Right lobe of liver (tissue), 6 donors: Measurements from ENCODE around the gene C3. TPM values are rescaled to one million over a fixed set of nuclear protein-coding genes. Genes with fewer than 3 reads are reported as not detected.
A peak's percentile ranks its signal among the peaks of the same experiment; 100 is the strongest.

ENCODE experiments used
- ATAC-seq, 4 donors: fragments of 200-7000 bp; cut with Tn5 transposase; one replicate each; pipeline ENCODE4 v1.9.1; 2020; ENCODE audit warnings: mild to moderate bottlenecking in 4 of 4, moderate library complexity in 4 of 4
- DNase-seq, 3 donors: peaks; one replicate each; pipeline ENCODE4 v3.0.0-alpha.2; 2020
- H3K27ac ChIP-seq, 3 donors: fragments of 200-600 bp; one replicate each; pipeline ENCODE4 v1.8.0; 2022
- H3K27me3 ChIP-seq, 2 donors: fragments of 200-600 bp; one replicate each; pipeline ENCODE4 v1.8.0; 2022
- H3K36me3 ChIP-seq, 4 donors: fragments of 200-600 bp; sonication (generic) in 1 of 4; one replicate each; pipeline versions ENCODE4 v1.5.1 to v1.8.0; 2017 to 2022; ENCODE audit warnings: control low read depth in 1 of 4
- H3K4me1 ChIP-seq, 4 donors: fragments of 200-600 bp; sonication (generic) in 1 of 4; one replicate each; pipeline versions ENCODE4 v1.5.1 to v1.8.0; 2017 to 2022; ENCODE audit warnings: control low read depth in 1 of 4
- H3K4me3 ChIP-seq, 3 donors: fragments of 200-600 bp; one replicate each; pipeline ENCODE4 v1.8.0; 2022
- H3K9me3 ChIP-seq, 4 donors: fragments of 200-600 bp; sonication (generic) in 1 of 4; one replicate each; pipeline versions ENCODE4 v1.5.1 to v1.8.0; 2017 to 2022; ENCODE audit warnings: control low read depth in 1 of 4
- POLR2A ChIP-seq: fragments of 450-650 bp; IDR thresholded peaks from one replicate; pipeline ENCODE4 v1.6.1; 2017; ENCODE audit warnings: antibody characterized with exemption, mild to moderate bottlenecking
- WGBS: methylation state at CpG from one replicate; pipeline ENCODE4 v1.1.6; 2018; ENCODE audit warnings: low coverage, low lambda C conversion rate; ENCODE audit not compliant: insufficient coverage; ENCODE audit errors: missing lambda C conversion rate; 5-methylcytosine and 5-hydroxymethylcytosine counted together
- intact Hi-C, 2 donors: fragments of 100-400 bp; cut with DNase I; formaldehyde crosslinking; loops; one replicate each; pipeline versions ENCODE4 v1.11.2 to v1.14.1; 2022
- total RNA-seq, 6 experiments: library from RNA; depleted of rRNA in 2 of 6; stranded (reverse); fragments of >200 nt in 2 of 6; fragmentation: NEBNext Ultra II Directional in 3 of 6; extraction: Animal tissue kit (Norgen Biotek cat#: 25700) in 3 of 6; gene quantifications; one replicate each; pipeline versions ENCODE4 v1.1.0 to v1.2.4, GENCODE V29; 2016 to 2023
- TF ChIP-seq, protein P1 (sequence below), 4 donors: fragments of 200-600 bp in 3 of 4; fragments of 450-650 bp in 1 of 4; IDR thresholded peaks; one replicate each; pipeline versions ENCODE4 v1.5.1 to v1.8.0; 2016 to 2022; ENCODE audit warnings: antibody characterized with exemption in 4 of 4, mild to moderate bottlenecking in 2 of 4
- donor health status: DM: no; HTN: yes; CAD: no.
- donor health status: DM: no; HTN: no; CAD: no.
- donor health status: DM: no; HTN: no; CAD: no.
- donor health status: DM: no; HTN: yes; CAD: no.
- donor health status: DM: no; HTN: yes; CAD: no.

The C3 gene
- total RNA-seq, 6 experiments from 2014 or later, result 10,569 to 17,502 (median 15,749) TPM

DNA sequence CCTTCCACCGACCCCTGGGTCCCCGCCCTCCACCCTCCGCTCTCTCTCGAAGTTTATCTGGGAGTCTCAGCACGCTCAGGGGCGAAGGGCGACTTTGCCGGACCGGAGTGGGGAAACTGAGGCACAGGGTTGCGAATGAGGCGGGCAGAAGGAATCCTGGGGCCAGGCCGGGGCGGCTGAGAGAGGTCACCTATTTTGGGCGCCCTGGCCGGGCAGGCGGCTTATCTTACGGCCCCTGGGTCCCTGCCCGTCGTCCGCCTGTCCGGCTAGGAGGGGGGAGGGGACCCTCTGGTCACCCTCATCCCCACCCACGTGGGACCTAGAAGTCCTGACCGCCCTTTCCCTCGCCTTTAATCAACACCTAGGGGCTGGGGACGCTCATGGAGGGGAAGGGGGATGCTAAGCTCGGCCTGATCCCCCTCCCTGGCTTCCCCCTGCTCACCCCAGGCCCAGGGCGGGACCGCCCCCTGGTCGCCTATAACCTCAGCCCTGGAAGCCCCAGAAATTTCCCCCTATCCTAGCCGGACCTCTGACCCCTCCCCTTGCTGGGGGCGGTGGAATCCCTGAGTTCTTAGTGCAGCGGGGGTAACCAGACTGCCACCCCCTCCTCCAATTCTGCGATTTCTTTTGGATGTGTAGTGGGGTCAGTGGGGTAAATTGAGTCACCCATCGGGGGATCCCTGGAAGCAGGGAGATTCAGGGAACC lies 19.6 kb upstream of the C3 start:
- Histone ChIP-seq H3K36me3 (peaks cover 0 to 9% (median 0%) of the 10 kb centered on the region in 4 donors), H3K4me3 (peak overlapping the region; percentile 72 to 78 (median 72)), H3K27me3 (no peaks in the 10 kb centered on the region), H3K4me1 (peaks cover 4 to 34% (median 20%) of the 10 kb centered on the region in 4 donors), H3K27ac (peak overlapping the region; percentile 65 to 71 (median 67)), H3K9me3 (no peaks in the 10 kb centered on the region)
- ATAC-seq (no peak), DNase-seq (peak in 2 of 3 donors; percentile 66 to 75)
- WGBS, result 10% methylated on average over 6 of the region's 34 CpGs
- intact Hi-C loops, result loop anchor here (10.0 kb wide), 2 partner anchors 115 to 125 kb away; no protein-coding TSS in a partner anchor
- no peak for TF ChIP-seq POLR2A

DNA sequence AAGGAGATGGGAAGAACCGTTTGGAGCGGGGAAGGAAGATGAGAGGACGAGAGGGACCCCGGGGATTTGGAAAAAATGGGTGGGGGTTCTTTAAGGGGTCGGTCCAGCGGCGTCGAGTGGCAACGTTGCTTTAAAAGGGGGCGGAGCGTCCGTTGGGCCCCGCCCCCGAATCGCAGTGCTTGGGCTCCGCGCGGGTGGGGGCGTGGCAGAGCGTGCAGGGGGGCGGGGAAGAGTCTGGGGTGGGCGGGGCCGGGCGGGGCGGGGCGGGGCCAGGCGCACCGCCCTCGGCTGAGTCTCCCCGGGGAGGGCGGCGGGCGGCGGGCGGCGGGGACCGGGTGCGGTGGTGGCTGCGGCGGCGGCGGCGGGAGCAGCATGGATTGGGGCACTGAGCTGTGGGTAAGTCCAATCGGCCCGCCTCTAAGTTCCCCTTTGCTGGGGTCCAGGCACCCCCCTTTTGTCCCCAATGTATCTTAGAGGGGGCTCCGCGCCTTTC lies 19.0 kb upstream of the C3 start, which contains the start of gene TRIP10:
Gene TRIP10 (plus strand): TSS at position 291 of the 493 bp plus-strand sequence. CDS start 82 bp downstream, at position 373.
- H3K9me3 ChIP-seq, result no peaks in the 10 kb centered on the region
- under 1% methylated on average over 13 of the region's 47 CpGs for WGBS
- intact Hi-C loops, result loop anchor here in 1 of 2 donors (10.0 kb wide), 1 partner anchor 125 kb away; no protein-coding TSS in a partner anchor
- no peaks in the 10 kb centered on the region for H3K27me3 ChIP-seq
- DNase-seq (peak; percentile 87 to 89 (median 89)), ATAC-seq (peak; percentile 31 to 48 (median 40))
- TF ChIP-seq POLR2A, result peak; percentile 39
- TF ChIP-seq, protein P1, sequence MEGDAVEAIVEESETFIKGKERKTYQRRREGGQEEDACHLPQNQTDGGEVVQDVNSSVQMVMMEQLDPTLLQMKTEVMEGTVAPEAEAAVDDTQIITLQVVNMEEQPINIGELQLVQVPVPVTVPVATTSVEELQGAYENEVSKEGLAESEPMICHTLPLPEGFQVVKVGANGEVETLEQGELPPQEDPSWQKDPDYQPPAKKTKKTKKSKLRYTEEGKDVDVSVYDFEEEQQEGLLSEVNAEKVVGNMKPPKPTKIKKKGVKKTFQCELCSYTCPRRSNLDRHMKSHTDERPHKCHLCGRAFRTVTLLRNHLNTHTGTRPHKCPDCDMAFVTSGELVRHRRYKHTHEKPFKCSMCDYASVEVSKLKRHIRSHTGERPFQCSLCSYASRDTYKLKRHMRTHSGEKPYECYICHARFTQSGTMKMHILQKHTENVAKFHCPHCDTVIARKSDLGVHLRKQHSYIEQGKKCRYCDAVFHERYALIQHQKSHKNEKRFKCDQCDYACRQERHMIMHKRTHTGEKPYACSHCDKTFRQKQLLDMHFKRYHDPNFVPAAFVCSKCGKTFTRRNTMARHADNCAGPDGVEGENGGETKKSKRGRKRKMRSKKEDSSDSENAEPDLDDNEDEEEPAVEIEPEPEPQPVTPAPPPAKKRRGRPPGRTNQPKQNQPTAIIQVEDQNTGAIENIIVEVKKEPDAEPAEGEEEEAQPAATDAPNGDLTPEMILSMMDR (IDR thresholded peaks at IDR 0.05), result no peak
- peak within 1 kb of the TSS; percentile 72 to 78 (median 72) for H3K4me3 ChIP-seq
- peaks cover 4 to 35% (median 19%) of the 10 kb centered on the region in 4 donors for H3K4me1 ChIP-seq
- H3K27ac ChIP-seq, result peak within 1 kb of the TSS; percentile 77 to 93 (median 85)
- peaks cover 0 to 11% (median 0%) of the 10 kb centered on the region in 4 donors for H3K36me3 ChIP-seq

DNA sequence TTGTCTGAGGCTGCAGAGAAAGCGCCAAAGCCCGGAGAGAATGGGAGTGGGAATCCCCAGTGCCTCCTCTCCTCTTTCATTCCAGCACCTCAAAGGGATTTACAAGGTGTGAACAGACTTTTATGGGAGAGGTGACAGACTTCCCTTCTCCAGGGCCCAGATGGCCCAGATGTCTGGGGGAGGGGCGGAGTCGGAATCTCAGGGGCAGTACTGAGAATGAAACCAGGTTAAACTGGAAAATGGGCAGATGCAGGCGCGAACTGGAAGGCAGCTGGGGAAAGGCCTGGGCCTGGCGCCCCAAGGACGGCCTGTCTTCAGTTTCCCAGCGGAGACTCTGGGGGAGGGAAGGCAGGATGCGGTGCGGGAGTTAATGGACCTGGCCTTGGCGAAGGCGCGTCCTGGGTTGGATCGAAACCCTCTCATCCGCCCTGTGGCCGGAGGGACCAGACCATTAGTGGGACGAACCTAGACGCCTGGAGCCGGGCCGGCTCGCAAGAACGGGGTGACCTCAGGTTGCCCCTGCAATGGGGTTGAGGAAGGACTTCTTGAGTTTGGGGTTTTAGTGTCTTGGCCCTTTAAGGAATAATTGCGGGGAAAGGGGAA lies 18.4 kb upstream of the C3 start:
- intact Hi-C loops, result loop anchor here in 1 of 2 donors (10.0 kb wide), 1 partner anchor 126 kb away; no protein-coding TSS in a partner anchor
- peak in 2 of 3 donors; percentile 59 to 74 for DNase-seq

DNA sequence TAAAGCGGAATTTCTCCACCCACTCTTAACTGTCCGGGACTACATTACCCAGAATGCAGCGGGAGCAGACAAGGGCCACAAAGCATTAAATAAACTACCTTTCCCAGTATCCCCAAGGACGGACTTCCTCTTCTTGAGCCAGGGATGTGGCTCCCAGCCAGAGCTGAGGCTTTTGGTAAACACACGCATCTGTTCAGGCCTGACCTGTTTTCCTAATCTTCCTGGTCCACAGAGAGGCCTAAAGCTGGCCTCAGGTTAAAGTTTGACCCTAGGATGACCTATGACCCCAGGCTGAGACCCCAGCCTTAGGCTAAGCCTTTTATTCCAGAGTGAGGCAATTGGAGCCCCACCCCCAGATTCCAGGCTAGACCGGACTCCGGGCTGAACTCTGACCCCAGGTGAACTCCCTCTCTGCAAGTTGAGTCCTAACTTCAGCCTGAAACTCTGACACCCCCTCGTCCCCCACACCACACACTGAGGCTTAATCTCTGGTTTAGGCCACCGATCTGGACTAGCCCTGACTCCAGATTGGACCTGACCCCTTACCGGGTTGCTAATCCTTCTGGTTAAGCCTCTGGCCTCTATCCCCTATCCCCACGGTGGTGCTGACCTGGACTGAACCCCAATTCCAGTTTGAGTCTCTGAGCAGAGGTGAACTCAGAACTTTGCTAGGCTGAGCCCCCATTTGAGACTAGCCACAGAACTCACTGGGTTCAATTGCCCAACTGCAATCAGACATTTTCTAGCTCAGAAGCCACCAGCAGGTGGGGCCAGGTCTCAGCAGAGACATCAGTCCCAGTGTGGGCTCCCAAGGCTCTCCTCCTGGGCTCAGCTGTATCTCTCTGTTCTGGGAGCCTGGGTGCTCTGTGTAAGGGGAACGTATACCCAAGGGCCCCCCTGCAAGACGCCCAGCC lies 17.7 kb upstream of the C3 start:
- peak; percentile 45 to 60 (median 49) for ATAC-seq
- no peaks in the 10 kb centered on the region for H3K9me3 ChIP-seq
- peak; percentile 96 to 99 (median 97) for DNase-seq
- no peaks in the 10 kb centered on the region for H3K27me3 ChIP-seq
- intact Hi-C loops, result loop anchor here in 1 of 2 donors (10.0 kb wide), 1 partner anchor 127 kb away; no protein-coding TSS in a partner anchor
- H3K27ac ChIP-seq, result peak overlapping the region; percentile 77 to 93 (median 85)
- H3K36me3 ChIP-seq, result peaks cover 0 to 6% (median 0%) of the 10 kb centered on the region in 4 donors
- H3K4me3 ChIP-seq, result peak overlapping the region; percentile 15 to 72 (median 52)
- TF ChIP-seq, protein P1 (IDR thresholded peaks at IDR 0.05), result peak; percentile 67 to 78 (median 72)
- no peak for TF ChIP-seq POLR2A
- 2% methylated on average over 11 of the region's 13 CpGs for WGBS
- peaks cover 4 to 35% (median 18%) of the 10 kb centered on the region in 4 donors for H3K4me1 ChIP-seq

More for the DNA sequence above, 18.4 kb upstream of the C3 start:
- WGBS, result 2% methylated on average over 17 of the region's 24 CpGs
- H3K27me3 ChIP-seq, result no peaks in the 10 kb centered on the region
- H3K36me3 ChIP-seq, result peaks cover 0 to 9% (median 0%) of the 10 kb centered on the region in 4 donors
- TF ChIP-seq POLR2A, result no peak
- TF ChIP-seq, protein P1 (IDR thresholded peaks at IDR 0.05), result no peak
- ATAC-seq, result no peak
- H3K4me3 ChIP-seq, result peak overlapping the region; percentile 15 to 72 (median 52)
- H3K9me3 ChIP-seq, result no peaks in the 10 kb centered on the region
- H3K4me1 ChIP-seq, result peaks cover 4 to 35% (median 18%) of the 10 kb centered on the region in 4 donors
- H3K27ac ChIP-seq, result peak overlapping the region; percentile 77 to 93 (median 85)
